Hematopoietic multipotent progenitor cell treated with erythropoietin and hydrocortisone succinate and interleukin-3 and kit ligand, for 4 days (in vitro differentiated cells): ENCODE results near the gene UBE2F.

Experiments
- DNase-seq: peaks from one replicate; pipeline ENCODE4 v3.0.0-alpha.2; 2015

UBE2F gene

GRCh38 chr2:237966565-237967462 lies at the start of gene UBE2F:
Gene UBE2F (plus strand): TSS chr2:237967014. CDS start chr2:237973108, 6,094 bp downstream.
- DNase-seq, result peak; percentile 98

DNA sequence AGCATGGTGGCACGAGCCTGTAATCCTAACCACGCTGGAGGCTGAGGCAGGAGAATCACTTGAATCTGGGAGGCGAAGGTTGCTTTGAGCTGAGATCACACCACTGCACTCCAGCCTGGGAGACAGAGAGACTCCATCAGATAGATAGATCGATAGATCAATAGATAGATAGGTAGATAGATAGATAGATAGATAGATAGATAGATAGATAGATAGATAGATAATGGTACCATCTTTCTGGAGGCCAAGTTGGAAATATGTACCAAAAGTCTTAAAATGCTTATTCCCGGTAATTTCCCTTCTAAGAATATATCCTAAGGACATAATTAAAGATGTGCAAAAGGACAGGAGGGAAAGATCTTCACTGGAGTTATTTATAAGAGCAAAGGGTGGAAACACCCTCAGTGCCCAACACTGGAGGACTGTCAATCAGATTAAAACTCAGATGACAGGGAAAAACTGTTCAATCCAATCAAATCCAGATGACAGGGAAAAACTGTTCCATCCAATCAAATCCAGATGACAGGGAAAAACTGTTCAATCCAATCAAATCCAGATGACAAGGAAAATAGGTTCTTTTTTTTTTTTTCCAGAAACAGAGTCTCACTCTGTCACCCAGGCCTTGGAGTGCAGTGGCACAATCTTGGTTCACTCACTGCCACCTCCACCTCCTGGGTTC lies 49.0 kb upstream of the UBE2F start:
- no peak for DNase-seq

- DNase-seq, result peak; percentile 42
Measured at GRCh38 chr2:237919593-237919992, 47.2 kb upstream of the UBE2F start.

DNA sequence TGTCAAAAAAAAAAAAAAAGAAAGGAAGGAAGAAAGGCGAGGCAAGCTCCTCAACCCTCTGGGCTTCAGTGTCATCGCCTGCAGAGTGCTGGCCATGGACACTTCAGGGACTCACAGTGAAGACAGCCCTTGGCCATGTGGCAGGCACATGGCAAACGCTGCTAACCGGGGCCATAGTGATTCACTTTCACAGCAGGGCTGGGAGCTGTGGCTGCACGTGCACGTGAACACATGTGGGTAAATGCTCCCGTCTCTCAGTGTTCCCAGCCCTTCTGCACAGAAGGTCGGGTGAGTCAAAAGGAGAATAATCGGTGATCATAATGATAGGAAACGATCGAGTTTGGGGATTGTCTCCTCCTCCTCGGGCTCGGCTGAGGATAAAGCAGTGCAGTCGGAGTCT lies 46.1 kb upstream of the UBE2F start:
- DNase-seq, result no peak

DNA sequence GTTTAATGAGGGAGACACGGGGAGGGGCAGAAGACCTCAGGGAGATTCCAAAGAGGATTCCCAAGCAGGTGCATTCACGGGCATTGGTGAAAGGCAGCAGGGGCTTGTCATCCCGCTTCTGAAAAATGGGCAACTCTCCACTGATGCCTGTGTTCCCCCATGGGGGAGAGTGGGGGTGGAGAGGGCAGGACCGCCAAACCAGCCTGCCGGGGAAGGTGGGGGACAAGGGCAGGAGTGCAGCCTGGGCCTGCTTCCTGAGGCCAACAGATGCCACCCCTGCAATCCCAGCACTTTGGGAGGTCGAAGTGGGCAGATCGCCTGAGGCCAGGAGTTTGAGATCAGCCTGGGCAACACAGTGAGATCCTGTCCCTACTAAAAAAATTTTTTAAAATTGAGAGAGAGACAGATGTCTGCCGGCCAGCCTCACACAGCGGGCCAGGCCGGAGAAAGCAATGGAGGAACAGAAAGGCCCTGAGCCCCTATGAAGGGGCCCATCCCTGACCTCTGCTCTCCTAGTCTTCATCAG lies 44.8 kb upstream of the UBE2F start:
- DNase-seq, result no peak

GRCh38 chr2:237922641-237923361 lies 44.0 kb upstream of the UBE2F start:
- DNase-seq, result no peak

DNA sequence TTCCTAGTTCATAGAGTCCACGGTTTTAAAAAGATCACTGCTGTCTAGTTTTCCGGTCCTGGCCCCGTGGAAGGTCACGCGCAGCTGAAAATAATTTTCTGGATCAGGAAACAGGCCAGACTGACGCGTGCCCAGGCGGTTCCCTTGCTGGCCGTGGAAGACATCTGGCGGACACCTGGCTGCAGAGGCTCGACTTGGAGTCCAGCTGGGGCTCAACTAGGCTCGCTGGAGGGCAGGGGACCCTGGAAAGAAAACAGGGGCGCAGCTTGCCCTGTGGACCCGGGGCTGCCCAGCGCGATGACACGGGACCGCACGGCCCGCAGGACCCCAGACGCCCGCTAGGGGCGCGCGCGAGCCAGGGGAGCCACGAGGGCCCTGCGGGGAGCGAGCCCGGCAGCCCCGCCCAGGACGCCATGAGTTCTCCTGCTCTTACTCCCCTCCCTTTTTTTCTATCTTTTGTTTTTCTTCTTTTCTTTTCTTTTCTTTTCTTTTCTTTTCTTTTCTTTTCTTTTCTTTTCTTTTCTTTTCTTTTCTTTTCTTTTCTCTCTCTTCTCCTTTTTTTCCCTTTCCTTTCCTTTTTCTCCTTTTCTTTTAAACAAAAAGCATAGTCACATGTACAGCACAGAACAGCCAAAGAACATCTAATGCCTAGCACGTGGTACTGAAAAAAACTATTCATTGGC lies 43.2 kb upstream of the UBE2F start:
- peak; percentile 90 for DNase-seq

- no peak for DNase-seq
Measured at GRCh38 chr2:237924164-237924534, 42.7 kb upstream of the UBE2F start.

- no peak for DNase-seq
Measured at GRCh38 chr2:237927135-237927534, 39.7 kb upstream of the UBE2F start.

- no peak for DNase-seq
Measured at GRCh38 chr2:237927986-237928385, 38.8 kb upstream of the UBE2F start.

- DNase-seq, result no peak
Measured at GRCh38 chr2:237929979-237930378, 36.8 kb upstream of the UBE2F start.

DNA sequence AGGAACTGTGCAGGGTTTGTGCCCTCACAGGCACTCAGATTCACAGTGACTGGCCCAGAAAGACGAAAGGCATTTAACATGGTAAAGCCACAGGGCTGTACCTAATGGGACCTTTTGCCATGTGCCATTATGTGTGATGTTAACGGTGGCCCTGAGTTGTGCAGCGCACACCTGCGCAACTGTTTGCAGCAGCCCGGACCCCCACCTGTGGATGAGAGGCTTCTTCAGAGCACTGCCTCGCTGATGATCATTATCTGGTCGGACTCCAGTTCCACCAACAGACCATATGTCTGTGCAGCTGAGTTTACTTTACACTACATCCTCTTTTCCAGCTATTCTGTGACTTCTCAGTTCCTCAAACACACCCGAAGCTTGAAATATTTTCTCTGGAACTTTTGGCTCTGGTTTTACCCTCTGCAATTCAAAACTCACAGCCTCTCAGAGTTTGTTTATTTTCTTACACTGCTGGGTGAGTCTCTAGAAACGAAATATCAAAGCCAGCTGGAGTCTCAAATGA lies 35.6 kb upstream of the UBE2F start:
- DNase-seq, result peak; percentile 50

DNA sequence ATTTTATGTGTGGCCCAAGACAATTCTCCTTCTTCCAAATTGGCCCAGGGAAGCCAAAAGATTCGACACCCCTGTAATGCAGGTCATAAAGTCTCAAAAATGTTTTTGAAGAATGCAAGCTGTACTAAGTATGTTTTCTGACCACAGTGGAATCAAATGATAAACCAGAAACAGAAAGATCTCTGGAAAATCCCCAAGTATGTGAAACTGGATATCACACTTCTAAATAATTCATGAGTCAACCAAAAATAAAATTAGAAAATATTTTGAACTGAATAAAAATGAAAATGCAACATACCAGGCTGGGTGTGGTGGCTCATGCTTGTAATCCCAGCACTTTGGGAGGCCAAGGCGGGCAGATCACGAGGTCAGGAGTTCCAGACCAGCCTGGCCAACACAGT lies 34.1 kb upstream of the UBE2F start:
- no peak for DNase-seq

- DNase-seq, result no peak
Measured at GRCh38 chr2:237934186-237934585, 32.6 kb upstream of the UBE2F start.

- no peak for DNase-seq
Measured at GRCh38 chr2:237935740-237936452, 30.9 kb upstream of the UBE2F start.

- DNase-seq, result no peak
Measured at GRCh38 chr2:237939251-237939650, 27.6 kb upstream of the UBE2F start.

DNA sequence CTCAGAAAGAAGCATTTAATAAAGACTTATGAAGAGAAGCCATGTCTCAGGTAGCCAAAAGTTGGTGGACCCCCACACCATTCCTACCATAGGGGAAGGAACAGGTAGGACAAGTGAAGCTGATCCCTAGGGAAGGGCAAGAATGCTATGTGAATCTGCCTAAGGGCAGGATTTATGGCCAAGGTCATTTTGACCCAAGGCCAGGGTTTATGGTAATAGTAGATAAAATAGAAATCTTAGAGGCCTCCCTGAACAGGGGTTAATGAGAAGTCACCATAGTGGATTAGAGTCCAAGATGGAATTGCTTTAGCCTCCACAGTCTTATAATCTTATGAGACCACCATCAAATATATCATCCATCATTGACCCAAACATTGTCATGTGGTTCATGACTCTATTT lies 26.0 kb upstream of the UBE2F start:
- DNase-seq, result no peak

DNA sequence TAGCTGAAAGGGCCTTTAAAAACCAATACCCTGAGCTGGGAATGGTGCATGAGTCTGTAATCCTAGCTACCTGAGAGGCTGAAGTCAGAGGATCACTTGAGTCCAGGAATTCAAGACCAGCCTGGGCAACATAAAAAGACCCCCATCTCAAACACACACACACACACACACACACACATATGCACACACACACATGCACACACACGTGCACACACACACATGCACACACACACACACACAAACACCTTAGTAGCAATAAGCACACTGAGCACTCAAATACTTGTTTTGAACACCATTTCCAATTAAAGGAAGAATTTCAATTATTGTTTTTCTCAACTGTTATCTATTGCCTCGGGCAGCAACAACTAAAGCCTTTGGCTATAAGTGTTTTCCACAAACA lies 25.6 kb upstream of the UBE2F start:
- no peak for DNase-seq

- DNase-seq, result peak; percentile 60
Measured at GRCh38 chr2:237942513-237942899, 24.3 kb upstream of the UBE2F start.

GRCh38 chr2:237943395-237944094 lies 23.3 kb upstream of the UBE2F start:
- DNase-seq, result no peak

DNA sequence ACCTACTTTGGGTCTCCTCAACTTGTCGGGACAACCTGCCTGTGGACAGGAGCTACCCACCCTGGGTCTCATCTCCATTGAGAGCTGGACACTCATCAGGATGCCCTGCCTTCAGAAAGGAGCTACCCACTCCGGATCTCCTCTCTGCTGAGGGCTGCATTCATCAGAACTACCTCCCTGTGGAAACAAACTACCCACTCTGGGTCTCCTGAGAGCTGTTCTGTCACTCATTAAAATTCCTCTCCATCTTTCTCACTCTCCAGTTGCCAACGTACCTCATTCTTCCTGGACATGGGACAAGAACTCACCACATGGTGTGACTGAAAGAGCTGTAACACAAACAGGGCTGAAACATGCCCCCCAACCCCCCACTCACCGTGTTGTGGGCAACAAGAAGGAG lies 22.5 kb upstream of the UBE2F start:
- DNase-seq, result no peak
